ENCODE data around the gene DPH2. TPM values are rescaled to one million over a fixed set of nuclear protein-coding genes. Genes with fewer than 3 reads are reported as not detected.

The DPH2 gene
- total and polyA plus RNA-seq, 2 of the 8 experiments (the other 6 are each of a cell fraction or from before 2014, with no cell fraction given), result 64.9 to 92.1 TPM

GRCh38 chr1:43998000-43998378 is 28.2 kb downstream of the DPH2 start:
- H2BK120ac ChIP-seq (replicated peaks; ENCODE audit: low read depth, low read length), result no peak overlapping the region
- no peak overlapping the region for H3K18ac ChIP-seq (ENCODE audit: extremely low read depth, low read length)
- no peak overlapping the region for H2BK15ac ChIP-seq (ENCODE audit: low read length)
- H4K20me1 ChIP-seq (replicated peaks in 1 of 2; ENCODE audit: control insufficient read depth in 1 of 2, insufficient read depth in 2 of 2, low read length in 2 of 2), result peaks cover 2 to 4% of the 10 kb centered on the region in 2 experiments
- H4K5ac ChIP-seq (ENCODE audit: insufficient read length, low read depth, low read length), result no peak overlapping the region
- H2BK5ac ChIP-seq (ENCODE audit: low read depth, low read length), result no peak overlapping the region
- H4K8ac ChIP-seq (ENCODE audit: extremely low read depth, insufficient read depth, low read length), result no peak overlapping the region
- peaks cover 0 to 11% (median 8%) of the 10 kb centered on the region in 4 experiments; a peak in 5 of 8 replicates for H3K36me3 ChIP-seq (ENCODE audit: control insufficient read depth in 2 of 4, insufficient read depth in 4 of 4, low read length in 3 of 4)
- H3K79me1 ChIP-seq (ENCODE audit: low read depth, low read length), result no peaks in the 10 kb centered on the region
- H3K4me3 ChIP-seq (ENCODE audit: extremely low read depth in 1 of 4, insufficient read depth in 2 of 4, low read depth in 3 of 4, low read length in 4 of 4), result no peak overlapping the region
- H3K27ac ChIP-seq (ENCODE audit: low read depth, low read length), result no peak overlapping the region
- WGBS, 2 experiments (ENCODE audit: extremely low coverage in 1 of 2, insufficient coverage in 1 of 2, insufficient read length in 1 of 2, insufficient replicate concordance in 2 of 2, low coverage in 1 of 2, low lambda C conversion rate in 2 of 2, missing lambda C conversion rate in 1 of 2), result 91% methylated on average over 11 of the region's 11 CpGs; no CpG with 5 or more reads in 1 of the 2 experiments
- H3K9ac ChIP-seq (replicated peaks in 1 of 4; ENCODE audit: extremely low read depth in 1 of 4, low read depth in 3 of 4, low read length in 3 of 4), result no peak overlapping the region
- ChIA-PET CTCF (ENCODE audit: partially characterized antibody) (interaction anchor here (0.9 to 21.8 kb wide), 5 partner anchors 8 to 49 kb away, joined by 3 to 478 read pairs (median 5); no protein-coding TSS in a partner anchor), POLR2A (ENCODE audit: partially characterized antibody) (interaction anchor here (1.0 to 27.1 kb wide), 4 partner anchors 18 to 51 kb away, joined by 3 to 544 read pairs (median 4); partner anchors contain the start of gene SLC6A9)
- H3K9me3 ChIP-seq (ENCODE audit: insufficient read depth in 2 of 2, low read depth in 1 of 2, low read length in 1 of 2), result no peaks in the 10 kb centered on the region
- no peaks in the 10 kb centered on the region for H3K79me2 ChIP-seq (ENCODE audit: control insufficient read depth in 1 of 2, insufficient read depth in 2 of 2, low read length in 2 of 2)
- H3K23me2 ChIP-seq (ENCODE audit: low read depth, low read length), result no peaks in the 10 kb centered on the region
- no peak overlapping the region for H2AFZ ChIP-seq (ENCODE audit: low read length)
- H3K23ac ChIP-seq (ENCODE audit: insufficient read length), result no peak overlapping the region
- no peaks in the 10 kb centered on the region for H3K27me3 ChIP-seq (replicated peaks in 1 of 4; ENCODE audit: control insufficient read depth in 3 of 4, extremely low read depth in 1 of 4, insufficient read depth in 3 of 4, low read length in 3 of 4)
- H2BK12ac ChIP-seq (ENCODE audit: low read depth, low read length), result no peak overlapping the region
- H2BK20ac ChIP-seq (ENCODE audit: low read length), result no peak overlapping the region
- no peak overlapping the region for H4K91ac ChIP-seq (replicated peaks; ENCODE audit: insufficient read length, low read length)
- H3K56ac ChIP-seq (replicated peaks; ENCODE audit: insufficient read length, low read depth, low read length), result no peak overlapping the region
- FAIRE-seq, result no peak
- no peaks in the 10 kb centered on the region; a peak in 1 of 7 replicates for H3K4me1 ChIP-seq (replicated peaks in 1 of 4; ENCODE audit: control insufficient read depth in 3 of 4, insufficient read depth in 4 of 4, low read length in 3 of 4)
- no peak overlapping the region for H3K14ac ChIP-seq (ENCODE audit: insufficient read length)
- DNase-seq (ENCODE audit: low read depth in 1 of 2, low spot score in 2 of 2), result no peak
- H3K4me2 ChIP-seq (ENCODE audit: insufficient read depth in 1 of 2, low read depth in 2 of 2, low read length in 2 of 2), result no peak overlapping the region
- no peak overlapping the region for H2AK5ac ChIP-seq (ENCODE audit: low read depth, low read length)
- H3K4ac ChIP-seq (replicated peaks; ENCODE audit: insufficient read length, low read depth, low read length), result no peak overlapping the region
- TF ChIP-seq, protein P1, sequence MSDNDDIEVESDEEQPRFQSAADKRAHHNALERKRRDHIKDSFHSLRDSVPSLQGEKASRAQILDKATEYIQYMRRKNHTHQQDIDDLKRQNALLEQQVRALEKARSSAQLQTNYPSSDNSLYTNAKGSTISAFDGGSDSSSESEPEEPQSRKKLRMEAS (IDR thresholded peaks at IDR 0.05), result no peak
- TF ChIP-seq SIN3A (conservative IDR thresholded peaks at IDR 0.05 in 1 of 2, IDR thresholded peaks at IDR 0.05 in 1 of 2; ENCODE audit: low read depth in 1 of 2, low read length in 2 of 2) (no peak), SAP30 (IDR thresholded peaks at IDR 0.05; ENCODE audit: insufficient read depth, insufficient replicate concordance, low read length) (no peak), TEAD4 (IDR thresholded peaks at IDR 0.05; ENCODE audit: low read depth, low read length) (no peak), CHD2 (IDR thresholded peaks at IDR 0.05; ENCODE audit: low read length) (no peak), CBX8 (IDR thresholded peaks at IDR 0.05; ENCODE audit: borderline replicate concordance, low read depth, low read length) (no peak), POLR2AphosphoS5 (IDR thresholded peaks at IDR 0.05; ENCODE audit: low read depth, low read length) (no peak), RNF2 (IDR thresholded peaks at IDR 0.05; ENCODE audit: borderline replicate concordance, low read depth, low read length, missing control alignments, poor library complexity, severe bottlenecking) (no peak), KDM4A (IDR thresholded peaks at IDR 0.05; ENCODE audit: low read depth, low read length, severe bottlenecking) (no peak), CREB1 (IDR thresholded peaks at IDR 0.05) (no peak), PHF8 (conservative IDR thresholded peaks at IDR 0.05; ENCODE audit: low read depth, low read length) (no peak), TAF1 (IDR thresholded peaks at IDR 0.05; ENCODE audit: low read depth, low read length) (no peak), SP4 (IDR thresholded peaks at IDR 0.05; ENCODE audit: low read length) (no peak), YY1 (IDR thresholded peaks at IDR 0.05; ENCODE audit: low read depth, low read length) (no peak)

All from H1 (cell line).